ENCODE measurements around the gene TACC2.

Gene TACC2

GRCh38 chr10:122082616-122083477 is 93.9 kb downstream of the TACC2 start:
- TF ChIP-seq CTCF (IDR thresholded peaks at IDR 0.05; ENCODE audit: insufficient read depth, low read length, poor library complexity, severe bottlenecking) = no peak
- Histone ChIP-seq H3K9ac (ENCODE audit: low read length) (no peak overlapping the region), H3K27ac (ENCODE audit: low read depth, low read length) (no peak overlapping the region), H4K20me1 (ENCODE audit: low read depth, low read length) (no peaks in the 10 kb centered on the region), H3K4me2 (ENCODE audit: low read depth, low read length, poor library complexity, severe bottlenecking) (no peak overlapping the region), H3K79me2 (ENCODE audit: insufficient read depth, low read length) (no peaks in the 10 kb centered on the region), H3K4me3 (ENCODE audit: insufficient read depth, low read length, poor library complexity, severe bottlenecking) (no peak overlapping the region), H3K27me3 (ENCODE audit: low read length) (no peaks in the 10 kb centered on the region), H2AFZ (ENCODE audit: low read depth, low read length, severe bottlenecking) (no peak overlapping the region), H3K36me3 (ENCODE audit: low read length) (no peaks in the 10 kb centered on the region), H3K9me3 (ENCODE audit: insufficient read depth, low read length) (no peaks in the 10 kb centered on the region), H3F3A (ENCODE audit: insufficient read depth) (no peaks in the 10 kb centered on the region), H3K9me2 (replicated peaks; ENCODE audit: insufficient read depth, low read length) (no peaks in the 10 kb centered on the region)

GRCh38 chr10:122083478-122084025 is 94.6 kb downstream of the TACC2 start:
- Histone ChIP-seq H3K27me3 (ENCODE audit: low read length) (no peaks in the 10 kb centered on the region), H3K4me2 (ENCODE audit: low read depth, low read length, poor library complexity, severe bottlenecking) (no peak overlapping the region), H3K9ac (ENCODE audit: low read length) (no peak overlapping the region), H4K20me1 (ENCODE audit: low read depth, low read length) (no peaks in the 10 kb centered on the region), H3K9me3 (ENCODE audit: insufficient read depth, low read length) (no peaks in the 10 kb centered on the region), H3K36me3 (ENCODE audit: low read length) (no peaks in the 10 kb centered on the region), H3K9me2 (replicated peaks; ENCODE audit: insufficient read depth, low read length) (no peaks in the 10 kb centered on the region), H3K27ac (ENCODE audit: low read depth, low read length) (no peak overlapping the region), H2AFZ (ENCODE audit: low read depth, low read length, severe bottlenecking) (no peak overlapping the region), H3K79me2 (ENCODE audit: insufficient read depth, low read length) (no peaks in the 10 kb centered on the region), H3F3A (ENCODE audit: insufficient read depth) (no peaks in the 10 kb centered on the region), H3K4me3 (ENCODE audit: insufficient read depth, low read length, poor library complexity, severe bottlenecking) (no peak overlapping the region)
- no peak for TF ChIP-seq EZH2phosphoT487 (conservative IDR thresholded peaks at IDR 0.05; ENCODE audit: low read length)
- no peak for TF ChIP-seq CTCF (IDR thresholded peaks at IDR 0.05; ENCODE audit: insufficient read depth, low read length, poor library complexity, severe bottlenecking)

GRCh38 chr10:122084286-122085041 is 95.5 kb downstream of the TACC2 start:
- no peaks in the 10 kb centered on the region for H4K20me1 ChIP-seq (ENCODE audit: low read depth, low read length)
- no peaks in the 10 kb centered on the region for H3K36me3 ChIP-seq (ENCODE audit: low read length)
- H3K9me2 ChIP-seq (replicated peaks; ENCODE audit: insufficient read depth, low read length) = no peaks in the 10 kb centered on the region
- H3K27me3 ChIP-seq (ENCODE audit: low read length) = no peaks in the 10 kb centered on the region
- no peaks in the 10 kb centered on the region for H3K79me2 ChIP-seq (ENCODE audit: insufficient read depth, low read length)
- H3K4me2 ChIP-seq (ENCODE audit: low read depth, low read length, poor library complexity, severe bottlenecking) = no peak overlapping the region
- H3K9me3 ChIP-seq (ENCODE audit: insufficient read depth, low read length) = no peaks in the 10 kb centered on the region
- H2AFZ ChIP-seq (ENCODE audit: low read depth, low read length, severe bottlenecking) = no peak overlapping the region
- no peak overlapping the region for H3K9ac ChIP-seq (ENCODE audit: low read length)
- H3F3A ChIP-seq (ENCODE audit: insufficient read depth) = no peaks in the 10 kb centered on the region
- H3K4me3 ChIP-seq (ENCODE audit: insufficient read depth, low read length, poor library complexity, severe bottlenecking) = no peak overlapping the region
- TF ChIP-seq EZH2phosphoT487 (conservative IDR thresholded peaks at IDR 0.05; ENCODE audit: low read length) (no peak), CTCF (IDR thresholded peaks at IDR 0.05; ENCODE audit: insufficient read depth, low read length, poor library complexity, severe bottlenecking) (no peak)
- H3K27ac ChIP-seq (ENCODE audit: low read depth, low read length) = no peak overlapping the region
